AG04450 (cell line): Measurements from ENCODE around the gene NLRP6. TPM values are rescaled to one million over a fixed set of nuclear protein-coding genes. Genes with fewer than 3 reads are reported as not detected.

Experiments used
- CTCF ChIA-PET: fragments of 300-600, 350-600 bp; formaldehyde crosslinking; extraction: SDS; loops from one replicate; lab custom pipeline; 2022; ENCODE audit warnings: antibody characterized with exemption, inconsistent platforms; lab: Charles Lee
- POLR2A ChIA-PET: fragments of 350-600 bp; formaldehyde crosslinking; extraction: SDS; loops from one replicate; lab custom pipeline; 2021; ENCODE audit warnings: antibody characterized with exemption, inconsistent platforms; lab: Yijun Ruan, JAX
- DNase-seq: peaks from one replicate; pipeline ENCODE4 v3.0.0-alpha.2; 2011; ENCODE audit warnings: low read depth, low spot score
- H3K27ac ChIP-seq: one replicate; pipeline ENCODE4 v1.5.1; 2012; ENCODE audit warnings: low read depth, low read length, control low read depth
- H3K27me3 ChIP-seq: one replicate; pipeline ENCODE4 v1.6.0; 2012; ENCODE audit warnings: low read length; ENCODE audit not compliant: control insufficient read depth, insufficient read depth
- H3K4me3 ChIP-seq: 2 replicates; pipeline ENCODE4 v1.5.1; 2011; ENCODE audit warnings: mild to moderate bottlenecking, low read depth, low read length, control low read depth
- H3K9me3 ChIP-seq: 2 replicates; pipeline ENCODE4 v1.5.1; 2012; ENCODE audit warnings: low read length; ENCODE audit not compliant: control insufficient read depth, insufficient read depth
- polyA plus RNA-seq: library from polyadenylated mRNA; depleted of rRNA; stranded (reverse); fragments of >200 nt; gene quantifications from 2 replicates; pipeline ENCODE4 v1.2.3, GENCODE V29; 2011
- TF ChIP-seq, protein P1 (sequence below): IDR thresholded peaks from 2 replicates; pipeline ENCODE4 v1.5.1; 2011; ENCODE audit warnings: low read depth, low read length, control low read depth, inconsistent platforms

Gene NLRP6
- polyA plus RNA-seq, 1 experiment, result not detected

DNA sequence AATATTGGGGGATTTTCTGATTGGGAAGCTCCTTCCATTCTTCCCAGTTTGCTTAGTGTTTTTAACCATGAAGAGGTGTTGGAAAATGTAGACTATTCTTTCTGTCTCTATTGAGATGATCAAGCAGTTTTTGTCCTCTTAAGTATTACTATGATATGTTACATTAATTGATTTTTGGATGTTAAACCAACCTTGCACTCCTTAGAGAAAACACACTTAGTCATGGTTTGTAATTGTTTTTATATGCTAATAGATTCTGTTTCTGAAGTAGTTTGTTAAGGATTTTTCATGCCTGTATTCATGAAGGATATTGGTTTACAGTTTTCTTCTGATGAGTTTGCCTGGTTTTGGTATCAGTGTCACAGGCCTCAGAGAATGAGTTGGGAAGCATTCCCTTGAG, 2.0 kb upstream of the NLRP6 start:
- ChIA-PET CTCF (interaction anchor here (0.9 to 1.1 kb wide), 2 partner anchors 26 to 28 kb away, joined by 3 read pairs; no protein-coding TSS in a partner anchor), POLR2A (no interaction called here)
- no peak for DNase-seq
- H3K27ac ChIP-seq, result no peak overlapping the region
- H3K9me3 ChIP-seq, result no peaks in the 10 kb centered on the region; the same call in 1 of the 2 replicates
- TF ChIP-seq, protein P1, sequence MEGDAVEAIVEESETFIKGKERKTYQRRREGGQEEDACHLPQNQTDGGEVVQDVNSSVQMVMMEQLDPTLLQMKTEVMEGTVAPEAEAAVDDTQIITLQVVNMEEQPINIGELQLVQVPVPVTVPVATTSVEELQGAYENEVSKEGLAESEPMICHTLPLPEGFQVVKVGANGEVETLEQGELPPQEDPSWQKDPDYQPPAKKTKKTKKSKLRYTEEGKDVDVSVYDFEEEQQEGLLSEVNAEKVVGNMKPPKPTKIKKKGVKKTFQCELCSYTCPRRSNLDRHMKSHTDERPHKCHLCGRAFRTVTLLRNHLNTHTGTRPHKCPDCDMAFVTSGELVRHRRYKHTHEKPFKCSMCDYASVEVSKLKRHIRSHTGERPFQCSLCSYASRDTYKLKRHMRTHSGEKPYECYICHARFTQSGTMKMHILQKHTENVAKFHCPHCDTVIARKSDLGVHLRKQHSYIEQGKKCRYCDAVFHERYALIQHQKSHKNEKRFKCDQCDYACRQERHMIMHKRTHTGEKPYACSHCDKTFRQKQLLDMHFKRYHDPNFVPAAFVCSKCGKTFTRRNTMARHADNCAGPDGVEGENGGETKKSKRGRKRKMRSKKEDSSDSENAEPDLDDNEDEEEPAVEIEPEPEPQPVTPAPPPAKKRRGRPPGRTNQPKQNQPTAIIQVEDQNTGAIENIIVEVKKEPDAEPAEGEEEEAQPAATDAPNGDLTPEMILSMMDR, result no peak
- no peak overlapping the region for H3K4me3 ChIP-seq
- H3K27me3 ChIP-seq, result peaks cover 60% of the 10 kb centered on the region

DNA sequence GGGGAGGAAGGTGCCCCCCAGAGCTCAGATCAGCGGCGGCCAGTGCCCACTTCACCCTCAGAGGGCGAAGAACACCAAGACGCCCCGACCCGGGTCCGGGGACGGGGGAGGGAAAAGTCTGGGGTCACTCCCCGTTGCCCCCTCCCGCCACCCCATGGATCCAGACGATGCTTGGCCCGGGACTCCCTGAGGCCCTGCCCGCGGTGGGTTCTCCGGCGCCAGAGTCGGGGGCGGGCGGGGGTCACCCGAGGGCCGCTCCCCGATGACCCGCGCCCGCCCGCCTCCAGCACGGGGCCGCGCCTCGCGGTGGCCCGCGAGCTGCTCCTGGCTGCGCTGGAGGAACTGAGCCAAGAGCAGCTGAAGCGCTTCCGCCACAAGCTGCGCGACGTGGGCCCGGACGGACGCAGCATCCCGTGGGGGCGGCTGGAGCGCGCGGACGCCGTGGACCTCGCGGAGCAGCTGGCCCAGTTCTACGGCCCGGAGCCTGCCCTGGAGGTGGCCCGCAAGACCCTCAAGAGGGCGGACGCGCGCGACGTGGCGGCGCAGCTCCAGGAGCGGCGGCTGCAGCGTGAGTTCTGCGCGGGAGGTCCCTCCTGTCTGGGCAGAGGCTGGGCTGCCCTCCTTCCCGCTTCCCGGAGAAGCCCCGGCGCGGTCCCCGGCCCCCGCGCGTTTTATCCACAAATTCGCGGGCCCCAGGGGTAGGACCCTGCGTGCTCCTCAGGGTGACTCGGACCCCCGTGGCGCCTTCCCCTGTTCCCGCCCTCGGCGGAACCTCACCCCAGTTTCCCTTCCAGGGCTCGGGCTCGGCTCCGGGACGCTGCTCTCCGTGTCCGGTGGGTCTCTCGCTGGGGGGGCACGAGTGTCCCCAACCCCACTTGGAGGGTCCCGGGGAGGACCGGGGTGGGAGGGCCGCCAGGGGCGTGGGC, 1.1 kb downstream of the NLRP6 start:
- Histone ChIP-seq H3K4me3 (no peak overlapping the region), H3K27ac (no peak overlapping the region), H3K9me3 (no peaks in the 10 kb centered on the region; the same call in 1 of the 2 replicates), H3K27me3 (peaks cover 62% of the 10 kb centered on the region)
- CTCF ChIA-PET, result interaction anchor here (0.6 kb wide), 1 partner anchor 70 kb away, joined by 3 read pairs; no protein-coding TSS in a partner anchor
- POLR2A ChIA-PET, result no interaction called here
- TF ChIP-seq, protein P1, result no peak
- DNase-seq, result no peak

DNA sequence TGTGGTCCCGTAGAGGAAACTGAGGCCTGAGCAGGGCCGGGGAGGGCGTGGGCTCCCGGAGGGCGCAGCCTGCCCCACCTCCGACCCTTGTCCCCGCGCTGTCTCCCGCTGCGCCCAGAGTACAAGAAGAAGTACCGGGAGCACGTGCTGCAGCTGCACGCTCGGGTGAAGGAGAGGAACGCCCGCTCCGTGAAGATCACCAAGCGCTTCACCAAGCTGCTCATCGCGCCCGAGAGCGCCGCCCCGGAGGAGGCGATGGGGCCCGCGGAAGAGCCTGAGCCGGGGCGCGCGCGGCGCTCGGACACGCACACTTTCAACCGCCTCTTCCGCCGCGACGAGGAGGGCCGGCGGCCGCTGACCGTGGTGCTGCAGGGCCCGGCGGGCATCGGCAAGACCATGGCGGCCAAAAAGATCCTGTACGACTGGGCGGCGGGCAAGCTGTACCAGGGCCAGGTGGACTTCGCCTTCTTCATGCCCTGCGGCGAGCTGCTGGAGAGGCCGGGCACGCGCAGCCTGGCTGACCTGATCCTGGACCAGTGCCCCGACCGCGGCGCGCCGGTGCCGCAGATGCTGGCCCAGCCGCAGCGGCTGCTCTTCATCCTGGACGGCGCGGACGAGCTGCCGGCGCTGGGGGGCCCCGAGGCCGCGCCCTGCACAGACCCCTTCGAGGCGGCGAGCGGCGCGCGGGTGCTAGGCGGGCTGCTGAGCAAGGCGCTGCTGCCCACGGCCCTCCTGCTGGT, 1.9 kb downstream of the NLRP6 start:
- ChIA-PET POLR2A (no interaction called here), CTCF (interaction anchor here (0.6 kb wide), 1 partner anchor 71 kb away, joined by 3 read pairs; no protein-coding TSS in a partner anchor)
- Histone ChIP-seq H3K4me3 (no peak overlapping the region), H3K27ac (no peak overlapping the region), H3K9me3 (no peaks in the 10 kb centered on the region; the same call in 1 of the 2 replicates), H3K27me3 (peaks cover 62% of the 10 kb centered on the region)
- no peak for DNase-seq
- TF ChIP-seq, protein P1, result no peak

DNA sequence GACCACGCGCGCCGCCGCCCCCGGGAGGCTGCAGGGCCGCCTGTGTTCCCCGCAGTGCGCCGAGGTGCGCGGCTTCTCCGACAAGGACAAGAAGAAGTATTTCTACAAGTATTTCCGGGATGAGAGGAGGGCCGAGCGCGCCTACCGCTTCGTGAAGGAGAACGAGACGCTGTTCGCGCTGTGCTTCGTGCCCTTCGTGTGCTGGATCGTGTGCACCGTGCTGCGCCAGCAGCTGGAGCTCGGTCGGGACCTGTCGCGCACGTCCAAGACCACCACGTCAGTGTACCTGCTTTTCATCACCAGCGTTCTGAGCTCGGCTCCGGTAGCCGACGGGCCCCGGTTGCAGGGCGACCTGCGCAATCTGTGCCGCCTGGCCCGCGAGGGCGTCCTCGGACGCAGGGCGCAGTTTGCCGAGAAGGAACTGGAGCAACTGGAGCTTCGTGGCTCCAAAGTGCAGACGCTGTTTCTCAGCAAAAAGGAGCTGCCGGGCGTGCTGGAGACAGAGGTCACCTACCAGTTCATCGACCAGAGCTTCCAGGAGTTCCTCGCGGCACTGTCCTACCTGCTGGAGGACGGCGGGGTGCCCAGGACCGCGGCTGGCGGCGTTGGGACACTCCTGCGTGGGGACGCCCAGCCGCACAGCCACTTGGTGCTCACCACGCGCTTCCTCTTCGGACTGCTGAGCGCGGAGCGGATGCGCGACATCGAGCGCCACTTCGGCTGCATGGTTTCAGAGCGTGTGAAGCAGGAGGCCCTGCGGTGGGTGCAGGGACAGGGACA, 2.7 kb downstream of the NLRP6 start:
- Histone ChIP-seq H3K9me3 (no peaks in the 10 kb centered on the region; the same call in 1 of the 2 replicates), H3K4me3 (no peak overlapping the region), H3K27ac (no peak overlapping the region), H3K27me3 (peaks cover 64% of the 10 kb centered on the region)
- DNase-seq, result no peak
- TF ChIP-seq, protein P1, result no peak
- ChIA-PET CTCF (no interaction called here), POLR2A (no interaction called here)
